Hepatocyte (in vitro differentiated cells): Measurements from ENCODE around the gene SPR.

Experiments used
- EZH2 ChIP-seq: fragments of 200-600 bp; sonication (generic); IDR thresholded peaks from 2 replicates; pipeline ENCODE4 v1.6.1; 2016; ENCODE audit warnings: antibody characterized with exemption, mild to moderate bottlenecking, borderline replicate concordance
- TF ChIP-seq, protein P1 (sequence below): fragments of 200-600 bp; sonication (generic); IDR thresholded peaks from 2 replicates; pipeline ENCODE4 v1.5.1; 2016; ENCODE audit warnings: antibody characterized with exemption, mild to moderate bottlenecking; ENCODE audit not compliant: poor library complexity

DNA sequence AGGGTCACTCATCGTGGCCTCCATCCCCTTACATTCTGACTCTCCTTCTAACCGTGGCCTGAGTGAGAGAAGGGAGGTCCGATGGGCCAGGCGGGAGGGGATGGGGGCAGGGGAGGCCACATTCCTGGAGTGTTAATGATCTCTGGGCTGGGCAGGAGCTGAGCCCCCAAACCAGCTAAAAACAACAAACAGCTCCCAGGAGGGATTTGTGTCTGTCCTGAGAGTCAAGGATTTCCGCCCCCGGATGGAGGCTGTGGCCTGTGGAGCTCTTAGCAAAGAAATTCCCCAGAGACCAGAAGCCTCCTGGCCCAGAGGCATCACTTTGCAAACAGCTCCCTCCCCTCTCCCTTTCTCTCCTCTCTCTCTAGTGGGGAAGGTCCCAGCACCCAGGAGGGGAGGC, 53.6 kb downstream of the SPR start:
- TF ChIP-seq, protein P1, sequence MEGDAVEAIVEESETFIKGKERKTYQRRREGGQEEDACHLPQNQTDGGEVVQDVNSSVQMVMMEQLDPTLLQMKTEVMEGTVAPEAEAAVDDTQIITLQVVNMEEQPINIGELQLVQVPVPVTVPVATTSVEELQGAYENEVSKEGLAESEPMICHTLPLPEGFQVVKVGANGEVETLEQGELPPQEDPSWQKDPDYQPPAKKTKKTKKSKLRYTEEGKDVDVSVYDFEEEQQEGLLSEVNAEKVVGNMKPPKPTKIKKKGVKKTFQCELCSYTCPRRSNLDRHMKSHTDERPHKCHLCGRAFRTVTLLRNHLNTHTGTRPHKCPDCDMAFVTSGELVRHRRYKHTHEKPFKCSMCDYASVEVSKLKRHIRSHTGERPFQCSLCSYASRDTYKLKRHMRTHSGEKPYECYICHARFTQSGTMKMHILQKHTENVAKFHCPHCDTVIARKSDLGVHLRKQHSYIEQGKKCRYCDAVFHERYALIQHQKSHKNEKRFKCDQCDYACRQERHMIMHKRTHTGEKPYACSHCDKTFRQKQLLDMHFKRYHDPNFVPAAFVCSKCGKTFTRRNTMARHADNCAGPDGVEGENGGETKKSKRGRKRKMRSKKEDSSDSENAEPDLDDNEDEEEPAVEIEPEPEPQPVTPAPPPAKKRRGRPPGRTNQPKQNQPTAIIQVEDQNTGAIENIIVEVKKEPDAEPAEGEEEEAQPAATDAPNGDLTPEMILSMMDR, result no peak
- no peak for TF ChIP-seq EZH2
